GM19240 (cell line): ENCODE measurements around the gene NOP9.

Source experiments
- DNase-seq: peaks from one replicate; pipeline ENCODE4 v3.0.0; 2011; ENCODE audit warnings: low spot score; ENCODE audit not compliant: insufficient read length

The NOP9 gene

GRCh38 chr14:24299255-24300191 lies at the start of gene NOP9, which contains the start of gene DHRS1:
TSS of gene NOP9 (plus strand) at chr14:24299850. CDS start at chr14:24299955, 105 bp downstream.
TSS of gene DHRS1 (minus strand) at chr14:24299780. CDS start at chr14:24299106, 674 bp downstream.
- DNase-seq, result peak; percentile 88

GRCh38 chr14:24250354-24250753 lies 49.3 kb upstream of the NOP9 start:
- no peak for DNase-seq

GRCh38 chr14:24251880-24252288 lies 47.8 kb upstream of the NOP9 start:
- DNase-seq, result no peak

- DNase-seq, result no peak
Measured at GRCh38 chr14:24252289-24253124, 47.1 kb upstream of the NOP9 start.

GRCh38 chr14:24253936-24254335 lies 45.7 kb upstream of the NOP9 start:
- DNase-seq, result no peak

GRCh38 chr14:24254630-24255392 lies 44.8 kb upstream of the NOP9 start:
- DNase-seq, result no peak

GRCh38 chr14:24255438-24255837 lies 44.2 kb upstream of the NOP9 start:
- DNase-seq, result no peak

- no peak for DNase-seq
Measured at GRCh38 chr14:24255931-24256711, 43.5 kb upstream of the NOP9 start.

- DNase-seq, result no peak
Measured at GRCh38 chr14:24256960-24257359, 42.7 kb upstream of the NOP9 start.

- no peak for DNase-seq
Measured at GRCh38 chr14:24258119-24258518, 41.5 kb upstream of the NOP9 start.

- DNase-seq, result no peak
Measured at GRCh38 chr14:24258548-24259265, 40.9 kb upstream of the NOP9 start.

GRCh38 chr14:24259282-24260025 lies 40.2 kb upstream of the NOP9 start:
- no peak for DNase-seq

GRCh38 chr14:24260026-24260779 lies 39.4 kb upstream of the NOP9 start:
- no peak for DNase-seq

- DNase-seq, result no peak
Measured at GRCh38 chr14:24260780-24261157, 38.9 kb upstream of the NOP9 start.

- DNase-seq, result no peak
Measured at GRCh38 chr14:24261256-24261968, 38.2 kb upstream of the NOP9 start.

GRCh38 chr14:24261969-24262327 lies 37.7 kb upstream of the NOP9 start:
- DNase-seq, result no peak

GRCh38 chr14:24262821-24263733 lies 36.6 kb upstream of the NOP9 start, which contains the start of gene TGM1:
TSS of gene TGM1 (minus strand) at chr14:24263177. CDS start at chr14:24262352, 825 bp downstream.
- DNase-seq, result no peak
